ENCODE data around the gene AGK.

- TF ChIP-seq ATF3 (IDR thresholded peaks at IDR 0.05) (no peak), CTCF (IDR thresholded peaks at IDR 0.05; ENCODE audit: low read depth, low read length, missing input control) (no peak), MAX (IDR thresholded peaks at IDR 0.05) (no peak), REST (IDR thresholded peaks at IDR 0.05) (no peak), RAD21 (IDR thresholded peaks at IDR 0.05) (no peak), RXRA (IDR thresholded peaks at IDR 0.05) (no peak), HNF4G (IDR thresholded peaks at IDR 0.05) (no peak)
Observed at GRCh38 chr7:141612861-141613260, 61.7 kb downstream of the AGK start.
